HepG2 (cell line): ENCODE results near the gene ACSBG1. TPM values are rescaled to one million over a fixed set of nuclear protein-coding genes. Genes with fewer than 3 reads are reported as not detected.

Experiments
- BCLAF1 ChIP-seq: fragments of 450-650 bp; IDR thresholded peaks from 2 replicates; pipeline ENCODE4 v1.6.1; 2017; ENCODE audit warnings: mild to moderate bottlenecking
- CBX1 ChIP-seq: IDR thresholded peaks from one replicate; pipeline ENCODE4 v1.6.1; 2016; ENCODE audit warnings: antibody characterized with exemption, low read depth
- CBX2 ChIP-seq, 2 experiments: fragments of 200-600 bp in 1 of 2; sonication (generic); formaldehyde crosslinking in 1 of 2; IDR thresholded peaks; 2 replicates each; pipeline versions ENCODE4 v1.7.0 to v1.8.1; 2018 to 2022; ENCODE audit warnings: low read depth in 2 of 2, low read length in 1 of 2, mild to moderate bottlenecking in 1 of 2, missing genetic modification reagents in 1 of 2
- CHD2 ChIP-seq: IDR thresholded peaks from 2 replicates; pipeline ENCODE4 v1.6.1; 2011; ENCODE audit warnings: low read depth, low read length, improper control_type of control experiment
- EED ChIP-seq: sonication (generic); formaldehyde crosslinking; IDR thresholded peaks from 2 replicates; pipeline ENCODE4 v1.5.0; 2020; ENCODE audit warnings: mild to moderate bottlenecking, missing genetic modification reagents
- HES4 ChIP-seq: sonication (generic); formaldehyde crosslinking; IDR thresholded peaks from 2 replicates; pipeline ENCODE4 v1.9.0; 2021; ENCODE audit warnings: mild to moderate bottlenecking, missing genetic modification reagents, borderline replicate concordance
- KLF6 ChIP-seq: IDR thresholded peaks from 2 replicates; pipeline ENCODE4 v1.8.0; 2016; ENCODE audit warnings: missing biosample characterization, missing genetic modification reagents
- NCOR1 ChIP-seq: fragments of 200-600 bp; sonication (generic); IDR thresholded peaks from 2 replicates; pipeline ENCODE4 v1.7.0; 2017; ENCODE audit warnings: antibody characterized with exemption, low read length, borderline replicate concordance
- POGK ChIP-seq: sonication (generic); formaldehyde crosslinking; conservative IDR thresholded peaks from 2 replicates; pipeline ENCODE4 v1.8.0; 2022; ENCODE audit warnings: mild to moderate bottlenecking, moderate library complexity, missing genetic modification reagents
- SP4 ChIP-seq: sonication (generic); formaldehyde crosslinking; IDR thresholded peaks from 2 replicates; pipeline ENCODE4 v1.8.1; 2023; ENCODE audit warnings: mild to moderate bottlenecking, missing genetic modification reagents
- TFE3 ChIP-seq: IDR thresholded peaks from 2 replicates; pipeline ENCODE4 v1.6.1; 2016
- TOPORS ChIP-seq: sonication (generic); formaldehyde crosslinking; IDR thresholded peaks from 2 replicates; pipeline ENCODE4 v1.8.0; 2023; ENCODE audit warnings: mild to moderate bottlenecking, missing genetic modification reagents
- TSC22D2 ChIP-seq: sonication (generic); formaldehyde crosslinking; IDR thresholded peaks from 2 replicates; pipeline ENCODE4 v1.5.1; 2020; ENCODE audit warnings: missing genetic modification reagents, mild to moderate bottlenecking, borderline replicate concordance
- ZBTB7B ChIP-seq: sonication (generic); formaldehyde crosslinking; IDR thresholded peaks from 2 replicates; pipeline ENCODE4 v1.4.0; 2020; ENCODE audit warnings: missing genetic modification reagents
- ZBTB8A ChIP-seq: sonication (generic); formaldehyde crosslinking; IDR thresholded peaks from 2 replicates; pipeline ENCODE4 v1.4.0; 2020; ENCODE audit warnings: mild to moderate bottlenecking, low read depth, missing genetic modification reagents, borderline replicate concordance
- ZFY ChIP-seq: sonication (generic); formaldehyde crosslinking; IDR thresholded peaks from 2 replicates; pipeline ENCODE4 v1.4.0; 2020; ENCODE audit warnings: missing genetic modification reagents
- ZNF264 ChIP-seq: sonication (generic); formaldehyde crosslinking; IDR thresholded peaks from 2 replicates; pipeline ENCODE4 v1.4.0; 2020; ENCODE audit warnings: missing genetic modification reagents
- ZNF580 ChIP-seq: IDR thresholded peaks from 2 replicates; pipeline ENCODE4 v1.6.1; 2016; ENCODE audit warnings: low read depth, borderline replicate concordance
- ZNF687 ChIP-seq: sonication (generic); formaldehyde crosslinking; IDR thresholded peaks from 2 replicates; pipeline ENCODE4 v1.5.1; 2020; ENCODE audit warnings: mild to moderate bottlenecking, missing genetic modification reagents, moderate library complexity
- polyA plus RNA-seq, 8 experiments: library from polyadenylated mRNA; depleted of rRNA in 3 of 8; stranded (reverse) in 7 of 8; unstranded in 1 of 8; fragments of >200 nt; fragmentation: Illumina TruSeq in 4 of 8; extraction: Trizol in 4 of 8; gene quantifications; 2 replicates each; pipeline versions ENCODE4 v1.2.1 to v1.2.3, GENCODE V29; 2011 to 2016; ENCODE audit warnings: low read depth in 4 of 8, missing spikeins in 1 of 8, mixed read lengths in 1 of 8; ENCODE audit not compliant: insufficient read depth in 1 of 8
- total RNA-seq, 5 experiments: library from RNA; depleted of rRNA; stranded (reverse); fragments of >200 nt; fragmentation: Illumina TruSeq; extraction: Trizol; gene quantifications; 2 replicates each; pipeline ENCODE4 v1.2.3, GENCODE V29; 2016; ENCODE audit warnings: low read depth in 1 of 5

The ACSBG1 gene
- total and polyA plus RNA-seq, 2 of the 13 experiments (the other 11 are each of a cell fraction or from before 2014, with no cell fraction given): 0.35 to 0.81 TPM

- TF ChIP-seq ZNF687 (CRISPR knock-in tag) (peak; percentile 78), ZNF580 (CRISPR knock-in tag) (no peak), HES4 (CRISPR knock-in tag) (peak; percentile 84; the same call in 1 of the 2 replicates), CHD2 (no peak), ZBTB7B (no peak), TSC22D2 (CRISPR knock-in tag) (0 out of 2 replicates have a peak, but pooled peaks have one; percentile 32), EED (CRISPR knock-in tag) (no peak), TFE3 (CRISPR knock-in tag) (no peak), KLF6 (CRISPR knock-in tag) (no peak), ZBTB8A (no peak), ZNF264 (CRISPR knock-in tag) (no peak), CBX2 (IDR thresholded peaks at IDR 0.05; ENCODE audit: low read depth, low read length) (no peak), CBX2 (CRISPR knock-in tag; IDR thresholded peaks at IDR 0.05; ENCODE audit: low read depth) (no peak), NCOR1 (no peak; the same call in 1 of the 2 replicates), CBX1 (peak; percentile 41), POGK (CRISPR knock-in tag) (peak; percentile 65; the same call in 1 of the 2 replicates), ZFY (CRISPR knock-in tag) (peak; percentile 94), SP4 (peak; percentile 74; the same call in 1 of the 2 replicates), BCLAF1 (no peak), TOPORS (CRISPR knock-in tag) (no peak)
Measured at GRCh38 chr15:78149068-78149804, 85.1 kb downstream of the ACSBG1 start, which contains the start of gene IDH3A (continued).
